ENCODE data around the gene NFATC1. TPM values are rescaled to one million over a fixed set of nuclear protein-coding genes. Genes with fewer than 3 reads are reported as not detected.

NFATC1 gene
- total RNA-seq, 1 donor from 2014 or later, result 5.6 TPM

DNA sequence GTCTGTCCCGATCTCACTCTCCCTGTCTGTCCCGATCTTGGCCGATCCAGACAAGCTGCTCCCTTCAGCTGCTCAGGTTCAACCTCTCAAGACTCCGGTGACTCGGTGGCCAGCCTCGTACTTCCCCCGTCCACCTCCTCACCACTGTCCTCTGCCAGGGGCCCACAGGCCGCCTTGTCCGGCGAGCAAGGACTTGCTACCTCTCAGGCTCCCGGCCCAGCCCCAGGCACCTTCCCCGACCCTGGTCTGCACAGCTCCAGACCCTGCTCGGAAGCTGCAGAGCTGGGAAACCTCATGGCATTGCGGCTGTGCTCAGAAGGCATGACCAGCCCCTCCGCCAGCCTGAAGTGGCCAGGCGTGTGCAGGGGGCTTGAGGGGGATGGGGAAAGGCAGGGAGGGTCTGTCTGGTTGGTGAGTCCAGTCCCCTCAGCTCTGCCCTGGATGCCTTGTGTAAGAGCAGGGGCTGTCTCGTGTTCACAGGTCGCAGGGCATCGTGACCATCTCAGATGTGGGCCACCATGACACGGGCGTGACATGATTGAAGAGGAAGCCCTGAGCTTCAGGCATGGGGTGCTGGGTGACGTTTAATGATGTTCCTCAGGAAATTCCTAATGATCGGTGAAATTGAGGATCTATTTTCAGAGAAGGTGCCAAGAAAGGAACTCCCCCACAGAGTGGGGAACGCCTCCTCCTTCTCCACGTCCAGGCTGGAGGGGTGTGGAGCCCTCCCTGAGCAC lies 162.6 kb downstream of the NFATC1 start:
- Mint-ChIP-seq H3K4me1 (ENCODE audit: low read depth) (no peaks in the 10 kb centered on the region), H3K36me3 (ENCODE audit: insufficient read depth) (no peaks in the 10 kb centered on the region), H3K27me3 (no peaks in the 10 kb centered on the region), H3K9me3 (ENCODE audit: low read depth) (no peaks in the 10 kb centered on the region), H3K4me3 (ENCODE audit: low read depth) (no peak overlapping the region), H3K27ac (no peak overlapping the region)
- DNase-seq (ENCODE audit: low spot score, unreplicated experiment), result no peak
- TF ChIP-seq CTCF (IDR thresholded peaks at IDR 0.05; ENCODE audit: unreplicated experiment), result no peak

DNA sequence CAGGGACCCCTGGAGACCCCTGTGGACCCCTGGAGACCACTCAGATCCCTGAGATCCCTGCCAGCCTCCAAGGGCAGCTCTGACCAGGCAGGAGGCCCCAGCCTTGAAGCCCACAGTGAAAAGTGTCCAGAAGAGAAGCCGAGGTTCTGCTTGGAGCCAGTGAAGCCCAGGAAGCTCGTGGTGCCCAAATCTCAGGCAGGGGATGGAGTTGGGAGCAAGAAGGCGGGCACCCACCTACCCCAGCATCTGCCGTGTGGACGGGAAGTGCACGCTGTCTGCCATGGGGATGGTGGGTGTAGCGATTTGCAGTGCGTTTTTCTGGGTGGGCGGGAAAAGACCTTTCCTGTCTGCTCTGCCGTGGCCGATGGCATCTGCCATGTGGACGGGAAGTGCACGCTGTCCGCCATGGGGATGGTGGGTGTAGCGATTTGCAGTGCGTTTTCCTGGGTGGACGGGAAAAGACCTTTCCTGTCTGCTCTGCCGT lies 163.2 kb downstream of the NFATC1 start:
- Mint-ChIP-seq H3K9me3 (ENCODE audit: low read depth) (no peaks in the 10 kb centered on the region), H3K36me3 (ENCODE audit: insufficient read depth) (no peaks in the 10 kb centered on the region), H3K4me3 (ENCODE audit: low read depth) (no peak overlapping the region), H3K4me1 (ENCODE audit: low read depth) (no peaks in the 10 kb centered on the region), H3K27ac (no peak overlapping the region), H3K27me3 (no peaks in the 10 kb centered on the region)
- DNase-seq (ENCODE audit: low spot score, unreplicated experiment), result no peak
- no peak for TF ChIP-seq CTCF (IDR thresholded peaks at IDR 0.05; ENCODE audit: unreplicated experiment)

DNA sequence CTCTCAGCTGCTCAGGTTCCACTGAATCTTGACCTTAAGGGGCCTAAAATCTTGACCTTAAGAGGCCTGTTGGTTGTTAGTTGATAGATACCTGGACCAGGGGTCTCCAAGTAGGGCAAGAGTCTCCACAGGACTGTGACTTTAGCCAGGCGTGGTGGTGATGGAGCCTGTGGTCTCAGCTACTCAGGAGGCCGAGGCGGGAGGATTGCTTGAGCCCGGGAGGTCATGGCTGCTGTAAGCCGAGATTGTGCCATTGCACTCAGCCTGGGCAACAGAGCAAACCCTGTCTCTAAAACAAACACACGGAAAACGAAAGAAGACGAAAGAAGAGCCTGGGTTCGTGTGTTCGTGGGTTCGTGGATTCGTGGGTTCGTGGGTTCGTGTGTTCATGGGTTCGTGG lies 163.7 kb downstream of the NFATC1 start:
- Mint-ChIP-seq H3K36me3 (ENCODE audit: insufficient read depth) (no peaks in the 10 kb centered on the region), H3K9me3 (ENCODE audit: low read depth) (peaks cover 3% of the 10 kb centered on the region), H3K27me3 (no peaks in the 10 kb centered on the region), H3K4me1 (ENCODE audit: low read depth) (no peaks in the 10 kb centered on the region), H3K27ac (no peak overlapping the region), H3K4me3 (ENCODE audit: low read depth) (no peak overlapping the region)
- no peak for DNase-seq (ENCODE audit: low spot score, unreplicated experiment)
- TF ChIP-seq CTCF (IDR thresholded peaks at IDR 0.05; ENCODE audit: unreplicated experiment), result no peak

GRCh38 chr18:79560042-79560860 lies 164.5 kb downstream of the NFATC1 start:
- no peaks in the 10 kb centered on the region for H3K27me3 Mint-ChIP-seq
- H3K36me3 Mint-ChIP-seq (ENCODE audit: insufficient read depth), result no peaks in the 10 kb centered on the region
- H3K4me1 Mint-ChIP-seq (ENCODE audit: low read depth), result no peaks in the 10 kb centered on the region
- no peak for TF ChIP-seq CTCF (IDR thresholded peaks at IDR 0.05; ENCODE audit: unreplicated experiment)
- peaks cover 3% of the 10 kb centered on the region for H3K9me3 Mint-ChIP-seq (ENCODE audit: low read depth)
- DNase-seq (ENCODE audit: low spot score, unreplicated experiment), result no peak
- no peak overlapping the region for H3K27ac Mint-ChIP-seq
- no peak overlapping the region for H3K4me3 Mint-ChIP-seq (ENCODE audit: low read depth)

GRCh38 chr18:79560861-79561210 lies 165.1 kb downstream of the NFATC1 start:
- H3K4me1 Mint-ChIP-seq (ENCODE audit: low read depth), result no peaks in the 10 kb centered on the region
- TF ChIP-seq CTCF (IDR thresholded peaks at IDR 0.05; ENCODE audit: unreplicated experiment), result no peak
- no peak for DNase-seq (ENCODE audit: low spot score, unreplicated experiment)
- peaks cover 3% of the 10 kb centered on the region for H3K9me3 Mint-ChIP-seq (ENCODE audit: low read depth)
- H3K36me3 Mint-ChIP-seq (ENCODE audit: insufficient read depth), result no peaks in the 10 kb centered on the region
- no peak overlapping the region for H3K27ac Mint-ChIP-seq
- H3K4me3 Mint-ChIP-seq (ENCODE audit: low read depth), result no peak overlapping the region
- no peaks in the 10 kb centered on the region for H3K27me3 Mint-ChIP-seq

Data from progenitor cell of endocrine pancreas (in vitro differentiated cells).